ENCODE measurements around the gene CEP83.

Gene CEP83

DNA sequence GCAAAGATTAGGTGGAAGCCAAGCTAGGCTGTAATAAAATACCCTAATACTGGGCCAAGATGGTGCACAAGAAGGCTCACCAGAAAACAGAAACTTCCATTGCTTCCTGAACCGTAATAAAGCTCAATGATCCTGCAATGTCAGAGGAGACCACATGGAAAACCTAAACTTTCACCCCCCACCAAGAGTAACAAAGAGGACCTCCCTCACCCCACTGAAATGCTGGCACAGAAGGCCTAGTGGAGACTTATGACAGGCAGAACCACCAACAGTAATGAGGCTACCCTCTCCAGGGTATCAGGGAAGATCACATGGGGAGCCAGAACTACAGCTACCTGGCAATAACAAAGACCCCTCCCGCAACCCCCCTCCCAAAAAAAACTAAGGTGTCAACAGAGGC lies 43.1 kb downstream of the CEP83 start:
- Histone ChIP-seq H3K36me3 (ENCODE audit: low read length) (peaks cover 2% of the 10 kb centered on the region; the same call in 1 of the 2 replicates), H3K79me2 (ENCODE audit: insufficient read depth, low read length) (peaks cover 23% of the 10 kb centered on the region), H4K20me1 (ENCODE audit: low read depth, low read length) (no peaks in the 10 kb centered on the region), H3K9ac (ENCODE audit: low read length) (no peak overlapping the region), H3K27me3 (ENCODE audit: low read length) (no peaks in the 10 kb centered on the region), H3K27ac (ENCODE audit: low read depth, low read length) (peak overlapping the region; percentile 50; the same call in 1 of the 2 replicates), H3K4me3 (ENCODE audit: insufficient read depth, low read length, poor library complexity, severe bottlenecking) (no peak overlapping the region), H3K9me2 (replicated peaks; ENCODE audit: insufficient read depth, low read length) (no peaks in the 10 kb centered on the region), H3K9me3 (ENCODE audit: insufficient read depth, low read length) (no peaks in the 10 kb centered on the region), H3F3A (ENCODE audit: insufficient read depth) (peaks cover 3% of the 10 kb centered on the region; the same call in 1 of the 2 replicates), H2AFZ (ENCODE audit: low read depth, low read length, severe bottlenecking) (no peak overlapping the region), H3K4me2 (ENCODE audit: low read depth, low read length, poor library complexity, severe bottlenecking) (peak overlapping the region; percentile 64)
- TF ChIP-seq EZH2phosphoT487 (conservative IDR thresholded peaks at IDR 0.05; ENCODE audit: low read length), result no peak
- TF ChIP-seq, protein P1, sequence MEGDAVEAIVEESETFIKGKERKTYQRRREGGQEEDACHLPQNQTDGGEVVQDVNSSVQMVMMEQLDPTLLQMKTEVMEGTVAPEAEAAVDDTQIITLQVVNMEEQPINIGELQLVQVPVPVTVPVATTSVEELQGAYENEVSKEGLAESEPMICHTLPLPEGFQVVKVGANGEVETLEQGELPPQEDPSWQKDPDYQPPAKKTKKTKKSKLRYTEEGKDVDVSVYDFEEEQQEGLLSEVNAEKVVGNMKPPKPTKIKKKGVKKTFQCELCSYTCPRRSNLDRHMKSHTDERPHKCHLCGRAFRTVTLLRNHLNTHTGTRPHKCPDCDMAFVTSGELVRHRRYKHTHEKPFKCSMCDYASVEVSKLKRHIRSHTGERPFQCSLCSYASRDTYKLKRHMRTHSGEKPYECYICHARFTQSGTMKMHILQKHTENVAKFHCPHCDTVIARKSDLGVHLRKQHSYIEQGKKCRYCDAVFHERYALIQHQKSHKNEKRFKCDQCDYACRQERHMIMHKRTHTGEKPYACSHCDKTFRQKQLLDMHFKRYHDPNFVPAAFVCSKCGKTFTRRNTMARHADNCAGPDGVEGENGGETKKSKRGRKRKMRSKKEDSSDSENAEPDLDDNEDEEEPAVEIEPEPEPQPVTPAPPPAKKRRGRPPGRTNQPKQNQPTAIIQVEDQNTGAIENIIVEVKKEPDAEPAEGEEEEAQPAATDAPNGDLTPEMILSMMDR (IDR thresholded peaks at IDR 0.05; ENCODE audit: insufficient read depth, low read length, poor library complexity, severe bottlenecking), result no peak

DNA sequence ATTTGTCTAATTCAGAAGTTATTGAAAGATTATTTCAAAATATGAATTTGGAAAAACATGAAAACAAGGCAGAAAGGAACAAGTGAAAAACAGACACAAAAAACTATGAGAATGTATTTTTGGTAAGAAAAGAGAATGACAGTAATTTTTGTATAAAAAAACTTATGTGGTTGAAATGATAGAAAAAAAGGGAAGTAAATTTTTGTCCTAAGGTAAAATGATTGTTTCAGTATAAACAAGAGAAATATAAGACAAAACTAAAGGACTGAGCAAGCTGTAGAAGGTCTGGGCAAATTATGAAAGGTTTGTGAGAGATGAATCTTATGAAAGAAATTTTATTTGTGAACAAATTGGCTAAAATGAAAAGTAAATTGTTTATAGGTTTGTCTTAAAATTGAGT lies 44.6 kb downstream of the CEP83 start:
- H3K4me3 ChIP-seq (ENCODE audit: insufficient read depth, low read length, poor library complexity, severe bottlenecking), result peak overlapping the region; percentile 17

DNA sequence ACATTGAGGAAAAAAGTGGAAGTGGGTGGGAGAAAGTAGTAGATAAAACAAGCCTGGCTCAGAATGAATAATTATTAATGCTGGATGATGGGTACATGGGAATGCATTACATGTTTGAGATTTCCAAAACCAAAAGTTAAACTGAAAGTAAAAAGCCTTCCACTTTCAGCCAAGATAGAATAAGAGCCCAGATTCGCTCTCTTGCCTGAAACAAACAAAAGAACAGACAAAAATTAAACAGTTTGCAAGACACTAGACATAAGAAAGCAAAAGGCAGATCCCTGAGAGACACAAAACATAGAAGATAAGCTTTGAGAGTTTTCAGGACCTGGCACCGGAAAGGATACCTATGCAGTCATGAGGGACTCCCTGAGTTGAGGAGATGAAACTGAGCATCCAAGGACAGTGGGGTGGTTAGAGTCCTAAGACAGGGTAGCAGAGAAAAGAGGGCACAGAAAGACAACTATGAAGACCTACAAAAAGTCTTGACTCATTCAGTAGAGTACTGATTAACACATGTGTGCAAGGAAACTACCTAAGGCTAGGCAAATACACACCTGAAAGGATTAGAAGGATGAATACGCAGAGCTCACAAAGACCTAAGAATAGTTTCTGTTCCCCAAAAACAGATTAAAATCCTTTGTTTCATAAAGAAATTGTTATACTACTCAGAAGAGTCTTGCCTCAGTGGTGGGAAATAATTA lies 54.1 kb downstream of the CEP83 start:
- Histone ChIP-seq H3K36me3 (ENCODE audit: low read length) (peaks cover 21% of the 10 kb centered on the region), H3K4me2 (ENCODE audit: low read depth, low read length, poor library complexity, severe bottlenecking) (peak overlapping the region; percentile 41), H3K27ac (ENCODE audit: low read depth, low read length) (no peak overlapping the region), H3K9me3 (ENCODE audit: insufficient read depth, low read length) (no peaks in the 10 kb centered on the region), H2AFZ (ENCODE audit: low read depth, low read length, severe bottlenecking) (no peak overlapping the region), H3K27me3 (ENCODE audit: low read length) (no peaks in the 10 kb centered on the region), H3K4me3 (ENCODE audit: insufficient read depth, low read length, poor library complexity, severe bottlenecking) (no peak overlapping the region), H3K9ac (ENCODE audit: low read length) (no peak overlapping the region), H3K79me2 (ENCODE audit: insufficient read depth, low read length) (peaks cover 6% of the 10 kb centered on the region; the same call in 1 of the 2 replicates), H3F3A (ENCODE audit: insufficient read depth) (no peaks in the 10 kb centered on the region), H3K9me2 (replicated peaks; ENCODE audit: insufficient read depth, low read length) (no peaks in the 10 kb centered on the region), H4K20me1 (ENCODE audit: low read depth, low read length) (no peaks in the 10 kb centered on the region)
- no peak for TF ChIP-seq EZH2phosphoT487 (conservative IDR thresholded peaks at IDR 0.05; ENCODE audit: low read length)
- TF ChIP-seq, protein P1 (IDR thresholded peaks at IDR 0.05; ENCODE audit: insufficient read depth, low read length, poor library complexity, severe bottlenecking), result no peak

More for the DNA sequence above, 44.6 kb downstream of the CEP83 start:
- no peaks in the 10 kb centered on the region for H3K9me2 ChIP-seq (replicated peaks; ENCODE audit: insufficient read depth, low read length)
- no peaks in the 10 kb centered on the region for H4K20me1 ChIP-seq (ENCODE audit: low read depth, low read length)
- peak overlapping the region; percentile 64 for H3K4me2 ChIP-seq (ENCODE audit: low read depth, low read length, poor library complexity, severe bottlenecking)
- H3K9me3 ChIP-seq (ENCODE audit: insufficient read depth, low read length), result no peaks in the 10 kb centered on the region
- peaks cover 23% of the 10 kb centered on the region for H3K79me2 ChIP-seq (ENCODE audit: insufficient read depth, low read length)
- H3K27ac ChIP-seq (ENCODE audit: low read depth, low read length), result peak overlapping the region; percentile 50
- H3K27me3 ChIP-seq (ENCODE audit: low read length), result no peaks in the 10 kb centered on the region
- H3F3A ChIP-seq (ENCODE audit: insufficient read depth), result peaks cover 6% of the 10 kb centered on the region; the same call in 1 of the 2 replicates
- H2AFZ ChIP-seq (ENCODE audit: low read depth, low read length, severe bottlenecking), result no peak overlapping the region
- peaks cover 7% of the 10 kb centered on the region; the same call in 1 of the 2 replicates for H3K36me3 ChIP-seq (ENCODE audit: low read length)
- TF ChIP-seq, protein P1 (IDR thresholded peaks at IDR 0.05; ENCODE audit: insufficient read depth, low read length, poor library complexity, severe bottlenecking), result no peak
- no peak for TF ChIP-seq EZH2phosphoT487 (conservative IDR thresholded peaks at IDR 0.05; ENCODE audit: low read length)
- H3K9ac ChIP-seq (ENCODE audit: low read length), result peak overlapping the region; percentile 22; the same call in 1 of the 2 replicates
